HG02759 (cell line): ENCODE data around the gene EIF4B.
"Not testable (repeated sequence)": the region's sequence is repeated elsewhere in the genome, so short reads cannot be mapped to it uniquely, and the experiment has no call there.

ENCODE experiments used
- ATAC-seq: cut with Tn5 transposase; IDR thresholded peaks from one replicate; pipeline ENCODE4 v1.9.1; 2021; ENCODE audit warnings: mild to moderate bottlenecking, moderate library complexity; ENCODE audit not compliant: unreplicated experiment

The EIF4B gene, protein sequence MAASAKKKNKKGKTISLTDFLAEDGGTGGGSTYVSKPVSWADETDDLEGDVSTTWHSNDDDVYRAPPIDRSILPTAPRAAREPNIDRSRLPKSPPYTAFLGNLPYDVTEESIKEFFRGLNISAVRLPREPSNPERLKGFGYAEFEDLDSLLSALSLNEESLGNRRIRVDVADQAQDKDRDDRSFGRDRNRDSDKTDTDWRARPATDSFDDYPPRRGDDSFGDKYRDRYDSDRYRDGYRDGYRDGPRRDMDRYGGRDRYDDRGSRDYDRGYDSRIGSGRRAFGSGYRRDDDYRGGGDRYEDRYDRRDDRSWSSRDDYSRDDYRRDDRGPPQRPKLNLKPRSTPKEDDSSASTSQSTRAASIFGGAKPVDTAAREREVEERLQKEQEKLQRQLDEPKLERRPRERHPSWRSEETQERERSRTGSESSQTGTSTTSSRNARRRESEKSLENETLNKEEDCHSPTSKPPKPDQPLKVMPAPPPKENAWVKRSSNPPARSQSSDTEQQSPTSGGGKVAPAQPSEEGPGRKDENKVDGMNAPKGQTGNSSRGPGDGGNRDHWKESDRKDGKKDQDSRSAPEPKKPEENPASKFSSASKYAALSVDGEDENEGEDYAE

DNA sequence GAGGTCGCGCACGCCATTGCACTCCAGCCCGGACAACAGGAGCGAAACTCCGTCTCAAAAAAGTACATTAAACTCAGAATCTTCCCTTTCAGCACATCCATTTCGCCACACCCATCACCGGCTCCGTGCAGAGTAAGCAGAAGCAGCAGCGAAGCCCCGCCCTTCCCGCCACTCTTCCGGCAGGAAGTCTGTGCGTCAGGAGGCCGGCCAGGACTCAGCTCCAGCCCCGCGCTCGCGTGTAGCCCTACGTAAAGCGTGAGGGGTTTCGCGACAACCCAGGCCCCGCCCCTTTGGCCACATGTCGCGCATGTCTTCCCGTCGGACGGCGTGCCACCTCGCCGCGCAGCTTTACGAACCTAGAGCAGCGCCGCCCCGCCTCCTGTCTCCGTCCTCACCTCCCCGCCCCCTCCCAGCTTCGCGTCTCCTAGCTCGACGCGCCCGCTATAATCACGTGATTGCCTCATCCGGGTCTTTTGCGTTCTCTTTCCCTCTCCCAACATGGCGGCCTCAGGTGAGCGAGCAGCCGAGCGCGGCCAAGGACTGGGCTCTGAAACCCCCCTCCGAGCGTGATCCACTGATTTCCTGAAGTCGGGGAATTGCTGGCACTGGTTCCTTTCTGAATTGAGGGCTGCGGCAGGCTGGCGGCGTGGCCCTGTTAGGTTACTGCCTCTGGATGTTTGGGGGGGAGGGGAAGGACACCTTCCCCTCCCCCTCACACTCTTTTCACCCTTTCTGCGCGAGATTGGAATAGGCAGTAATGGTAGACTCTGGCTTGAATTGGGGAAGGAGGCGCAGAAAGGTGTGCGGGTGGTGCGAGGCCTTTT is at the start of gene EIF4B:
Gene EIF4B, plus strand, starts transcription at position 471 of the 824 bp plus-strand sequence. Its CDS starts 28 bp downstream, at position 499.
- ATAC-seq = peak; percentile 95

DNA sequence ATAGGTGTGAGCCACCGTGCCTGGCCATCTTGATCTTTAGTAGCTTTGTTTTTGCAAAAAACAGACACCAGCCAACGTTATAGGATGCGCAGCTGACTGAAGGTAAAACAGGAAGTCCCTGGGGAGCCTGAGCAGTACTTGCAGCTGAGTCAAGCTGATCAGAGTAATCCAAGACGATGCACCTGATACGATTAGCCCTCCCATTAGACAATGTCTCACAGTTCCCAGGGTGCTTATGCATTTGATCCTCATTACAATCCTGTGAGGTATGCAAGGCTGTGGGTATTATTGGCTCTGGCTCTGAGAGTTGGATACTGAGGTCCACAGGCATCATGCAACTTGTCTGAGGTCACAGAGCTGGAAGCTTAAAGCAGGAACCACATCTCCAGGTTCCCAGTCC is 49.3 kb upstream of the EIF4B start:
- ATAC-seq = no peak

DNA sequence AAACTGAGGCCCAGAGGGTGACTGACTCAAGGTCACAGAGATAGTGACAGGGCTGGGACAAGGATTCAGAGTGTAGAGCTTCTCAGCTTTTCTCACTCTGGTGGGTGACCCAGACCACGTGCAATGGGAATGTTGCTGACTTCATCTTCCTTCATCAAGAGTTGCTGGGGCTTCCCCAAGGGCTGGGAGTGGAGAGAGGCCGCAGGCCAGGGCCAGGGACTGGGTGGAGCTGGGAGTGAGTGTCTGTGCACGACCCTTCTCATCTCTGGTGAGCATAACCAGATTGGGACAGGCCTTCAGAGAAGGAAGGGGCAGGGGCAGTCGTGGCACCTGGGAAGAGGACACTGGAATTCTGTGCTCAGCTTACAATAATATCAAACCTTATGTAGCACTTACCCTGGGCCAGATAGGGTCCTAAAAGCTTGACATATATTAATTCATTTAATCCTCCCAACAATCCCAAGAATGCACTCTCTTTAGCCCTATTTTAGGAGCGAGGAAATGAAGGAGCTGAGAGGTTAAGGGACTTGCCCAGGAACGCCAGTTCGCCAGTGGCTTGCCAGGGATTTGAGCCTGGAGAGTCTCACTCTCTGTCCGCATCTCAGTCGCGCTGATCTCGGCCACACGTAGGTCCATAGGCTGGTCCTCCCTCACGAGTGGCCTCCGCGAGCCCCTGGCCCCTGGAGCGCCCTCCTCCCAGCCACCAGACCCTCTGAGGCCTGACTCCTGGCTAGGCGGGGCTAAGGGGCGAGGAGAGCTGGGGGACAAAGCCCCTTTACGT is 41.5 kb upstream of the EIF4B start:
- no peak for ATAC-seq

DNA sequence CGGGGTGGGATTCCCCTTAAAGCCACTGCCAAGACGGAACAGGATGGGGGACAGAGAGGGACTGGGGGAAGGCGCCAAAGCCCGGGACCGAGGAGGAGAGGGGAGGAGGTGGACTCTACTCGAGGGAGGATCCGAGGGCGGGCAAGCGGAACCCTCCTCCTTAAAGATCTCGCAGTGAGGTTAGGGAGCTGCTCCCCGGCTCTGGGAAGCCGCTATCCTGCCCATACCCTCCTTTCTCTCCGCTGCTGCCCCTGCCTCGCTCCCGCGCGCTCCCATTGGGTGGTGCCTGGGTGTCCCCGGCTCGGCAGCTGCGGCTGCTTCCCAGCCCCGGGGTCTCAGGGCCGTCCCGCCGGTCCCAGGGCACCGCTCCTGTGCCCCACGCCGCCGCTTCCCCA is 40.9 kb upstream of the EIF4B start:
- ATAC-seq = no peak

DNA sequence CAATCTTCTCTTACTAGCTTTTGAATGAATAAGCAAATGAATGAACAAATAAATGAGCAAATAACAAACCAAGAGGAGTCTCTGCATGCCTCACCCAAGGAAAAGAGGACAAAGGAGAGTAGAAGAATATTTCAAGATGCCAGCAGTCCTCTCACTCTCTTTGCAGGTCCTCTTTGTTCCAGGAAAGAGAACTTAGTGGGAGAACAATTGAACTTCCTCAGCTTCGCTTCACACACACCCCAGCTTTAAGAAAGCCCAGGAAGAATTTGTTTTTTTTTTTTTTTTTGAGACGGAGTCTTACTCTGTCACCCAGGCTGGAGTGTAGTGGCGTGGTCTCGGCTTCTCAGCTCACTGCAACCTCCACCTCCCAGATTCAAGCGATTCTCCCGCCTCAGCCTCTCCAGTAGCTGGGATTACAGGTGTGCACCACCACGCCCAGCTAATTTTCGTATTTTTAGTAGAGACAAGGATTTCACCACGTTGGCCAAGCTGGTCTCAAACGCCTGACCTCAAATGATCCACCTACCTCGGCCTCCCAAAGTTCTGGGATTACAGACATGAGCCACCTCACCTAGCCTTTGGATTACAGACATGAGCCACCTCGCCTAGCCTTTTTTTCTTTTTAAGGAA is 37.0 kb upstream of the EIF4B start:
- ATAC-seq = no peak

DNA sequence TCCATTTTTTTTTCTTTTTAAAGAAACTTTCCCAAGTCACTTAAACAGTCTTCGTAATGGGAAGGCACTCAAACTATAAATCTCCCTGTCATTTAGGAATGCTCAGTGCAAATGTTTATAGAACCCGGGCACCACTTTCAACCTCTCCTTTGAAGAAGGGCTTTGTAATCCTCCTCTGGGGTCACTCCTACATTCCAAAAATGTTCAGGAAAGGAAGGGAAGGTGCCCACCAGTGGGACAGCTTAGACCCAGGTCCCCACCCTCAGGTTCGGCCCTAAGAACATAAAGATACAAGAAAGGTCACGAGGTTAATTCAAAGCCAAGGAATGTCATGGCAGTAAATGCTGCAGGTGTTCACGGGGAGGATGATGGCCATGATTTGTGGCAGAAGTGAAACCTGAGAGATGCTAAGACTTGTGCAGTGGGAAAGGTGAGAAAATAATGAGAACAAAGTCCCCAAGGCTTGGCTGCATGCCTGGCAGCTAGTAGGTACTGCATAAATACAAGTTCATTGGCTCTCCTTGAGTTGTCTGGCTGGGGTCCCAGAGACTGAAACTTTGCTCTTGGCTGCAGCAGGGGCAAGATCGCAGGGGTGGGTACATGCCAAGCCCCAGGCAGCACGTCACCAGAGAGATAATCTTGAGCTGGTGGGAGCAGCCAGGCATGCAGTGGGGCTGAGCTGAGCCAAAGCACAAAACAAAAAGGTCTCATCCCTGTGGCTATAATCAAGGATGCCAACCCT is 36.3 kb upstream of the EIF4B start:
- no peak for ATAC-seq

DNA sequence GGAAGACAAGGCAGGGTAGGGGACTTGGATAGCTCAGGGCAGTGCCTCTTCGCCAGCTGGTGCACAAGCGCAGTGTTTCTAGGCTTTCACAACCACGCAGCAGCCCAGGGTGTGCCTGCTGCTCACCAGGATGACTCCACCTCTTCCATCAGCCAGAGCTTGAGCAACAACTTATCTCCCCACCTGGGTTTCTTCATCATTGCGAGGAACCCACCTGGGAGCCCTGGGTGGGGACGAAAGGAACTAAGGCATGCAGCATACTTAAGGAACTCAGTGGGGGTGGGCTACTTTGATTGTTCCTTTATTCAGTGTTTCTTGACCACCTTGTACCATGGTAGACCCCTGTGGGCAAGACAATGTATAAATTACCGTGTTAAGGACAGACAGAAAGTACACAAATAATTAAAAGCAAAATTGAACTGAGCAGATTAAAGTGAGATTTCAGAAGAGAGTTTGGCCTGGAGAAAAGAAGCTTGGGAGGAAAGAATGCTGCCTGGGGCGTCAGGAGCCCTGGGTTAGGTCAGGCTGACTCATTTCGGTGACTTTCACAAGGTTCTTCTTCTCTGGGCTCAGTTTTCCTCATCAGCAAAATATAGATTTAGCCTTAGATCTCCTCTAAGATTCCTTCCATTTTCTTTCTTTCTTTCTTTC is 34.5 kb upstream of the EIF4B start:
- no peak for ATAC-seq

DNA sequence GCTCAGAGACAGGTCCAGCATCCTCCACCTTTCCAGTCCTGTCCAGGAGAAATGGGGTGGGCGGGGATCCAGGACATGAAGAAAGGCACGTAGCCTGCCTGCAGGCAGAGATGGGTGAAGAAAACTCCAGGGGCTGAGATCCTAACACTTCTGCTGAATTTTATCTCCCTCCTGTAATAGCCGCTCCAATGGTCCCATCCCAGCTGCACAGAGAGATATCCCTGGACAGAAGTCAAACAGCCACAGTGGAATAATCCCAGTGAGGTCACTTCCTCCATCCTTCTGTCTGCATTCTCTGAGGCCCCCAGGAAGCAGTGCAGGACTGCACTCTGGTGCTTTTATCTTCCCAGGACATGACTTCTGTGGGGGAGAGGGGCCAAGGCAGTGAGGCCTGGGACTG is 31.1 kb upstream of the EIF4B start:
- ATAC-seq = no peak

DNA sequence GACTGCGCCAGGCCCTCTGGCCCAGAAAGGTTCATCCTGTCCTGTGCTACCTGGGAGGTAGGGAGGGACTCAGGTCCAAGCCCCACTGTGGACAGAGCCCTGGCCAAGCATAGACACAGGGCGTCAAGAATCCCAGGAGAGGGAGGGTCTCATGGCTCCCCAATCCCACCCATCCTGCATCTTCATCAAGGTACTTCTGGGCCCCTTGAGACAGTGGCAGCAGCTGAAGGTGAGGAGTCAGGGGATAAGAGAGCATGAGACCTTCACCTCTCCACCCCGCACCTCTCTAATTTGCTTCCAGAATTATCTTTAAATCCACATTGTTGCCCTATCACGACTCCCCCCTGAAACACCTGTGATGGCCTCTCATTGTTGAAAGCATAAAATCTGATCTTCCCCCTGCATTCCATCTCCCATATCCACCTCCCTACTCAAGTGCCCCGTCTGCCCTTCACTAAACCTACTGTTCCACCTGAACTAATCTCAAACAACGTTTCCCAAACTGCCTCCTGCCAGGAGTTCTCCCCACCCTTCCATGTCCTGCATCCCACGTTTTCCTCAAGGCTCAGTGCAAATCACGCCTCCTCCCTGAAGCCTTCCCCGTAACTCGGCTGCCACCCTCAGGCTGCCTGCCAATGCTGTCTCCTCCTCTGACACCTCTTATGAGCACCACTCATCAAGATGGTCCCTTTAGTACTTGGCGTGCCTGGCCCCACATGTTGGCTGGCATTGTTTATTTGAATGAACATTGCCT is 30.3 kb upstream of the EIF4B start:
- ATAC-seq = no peak

DNA sequence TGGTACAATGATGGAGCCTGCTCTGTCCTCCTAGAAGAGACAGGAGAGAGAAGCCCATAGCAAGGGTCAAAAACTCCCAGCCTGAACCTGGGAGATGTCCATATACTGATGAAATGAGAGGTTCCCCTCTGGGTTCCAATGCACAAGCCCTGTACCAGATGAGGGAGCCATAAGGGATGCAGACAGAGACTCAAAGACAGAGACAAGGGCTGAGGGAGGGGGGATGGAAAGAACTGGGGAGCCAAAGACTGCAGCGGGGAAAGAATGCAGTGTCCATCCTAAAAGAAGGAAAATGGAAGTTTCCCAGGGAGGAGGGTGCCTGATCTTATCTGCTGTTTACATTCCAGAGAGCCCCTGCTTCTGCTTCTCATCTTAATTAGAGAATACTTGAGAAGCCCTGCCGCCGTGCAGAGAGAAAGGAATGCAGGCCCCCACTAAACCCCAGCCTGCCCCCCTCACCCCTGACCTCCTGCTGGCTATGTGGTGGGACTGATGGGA is 29.6 kb upstream of the EIF4B start:
- no peak for ATAC-seq

DNA sequence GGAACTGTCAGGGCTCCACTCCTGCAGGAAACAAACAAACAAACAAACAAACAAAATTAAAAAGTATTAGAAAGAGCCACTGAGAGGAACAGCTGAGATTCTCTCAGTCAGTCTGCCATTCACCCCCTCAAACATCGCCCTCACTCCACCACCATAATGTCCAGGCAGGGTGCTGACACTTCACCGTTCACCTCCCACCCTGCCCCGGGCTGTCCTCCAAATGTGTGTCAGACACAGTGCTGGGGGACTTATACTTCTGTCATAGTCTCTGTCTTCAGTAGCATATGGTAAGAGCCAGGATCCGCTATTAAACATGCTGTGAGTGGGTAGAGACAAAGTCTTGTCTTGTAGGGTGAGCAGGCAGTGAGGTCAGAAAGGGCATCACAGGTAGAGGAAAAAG is 29.1 kb upstream of the EIF4B start:
- ATAC-seq = no peak

DNA sequence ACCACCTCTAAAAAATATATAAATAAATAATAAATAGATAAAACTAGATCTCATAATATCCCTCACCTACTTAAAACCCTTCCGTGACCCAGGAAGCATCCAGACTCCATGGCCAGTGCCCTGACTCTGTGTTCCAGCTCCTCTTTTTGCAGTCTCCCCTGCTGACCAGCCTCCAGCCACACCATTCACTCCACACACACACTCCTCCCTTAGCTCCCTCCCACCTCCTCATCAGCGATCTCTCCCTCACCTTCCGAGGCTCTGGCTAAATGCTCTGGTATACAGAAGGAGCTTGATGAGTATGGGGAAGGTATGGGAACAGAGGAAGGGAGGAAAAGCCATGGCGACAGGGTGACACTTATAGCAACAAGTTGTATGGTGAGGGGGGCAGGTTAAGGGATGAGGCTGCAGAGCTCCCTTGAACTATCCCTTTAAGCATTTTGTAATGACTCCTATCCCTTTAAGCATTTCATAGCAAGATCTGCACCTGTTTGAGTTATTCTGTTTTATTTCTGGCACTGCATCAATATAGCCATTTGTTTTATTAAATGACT is 26.1 kb upstream of the EIF4B start:
- ATAC-seq = no peak

DNA sequence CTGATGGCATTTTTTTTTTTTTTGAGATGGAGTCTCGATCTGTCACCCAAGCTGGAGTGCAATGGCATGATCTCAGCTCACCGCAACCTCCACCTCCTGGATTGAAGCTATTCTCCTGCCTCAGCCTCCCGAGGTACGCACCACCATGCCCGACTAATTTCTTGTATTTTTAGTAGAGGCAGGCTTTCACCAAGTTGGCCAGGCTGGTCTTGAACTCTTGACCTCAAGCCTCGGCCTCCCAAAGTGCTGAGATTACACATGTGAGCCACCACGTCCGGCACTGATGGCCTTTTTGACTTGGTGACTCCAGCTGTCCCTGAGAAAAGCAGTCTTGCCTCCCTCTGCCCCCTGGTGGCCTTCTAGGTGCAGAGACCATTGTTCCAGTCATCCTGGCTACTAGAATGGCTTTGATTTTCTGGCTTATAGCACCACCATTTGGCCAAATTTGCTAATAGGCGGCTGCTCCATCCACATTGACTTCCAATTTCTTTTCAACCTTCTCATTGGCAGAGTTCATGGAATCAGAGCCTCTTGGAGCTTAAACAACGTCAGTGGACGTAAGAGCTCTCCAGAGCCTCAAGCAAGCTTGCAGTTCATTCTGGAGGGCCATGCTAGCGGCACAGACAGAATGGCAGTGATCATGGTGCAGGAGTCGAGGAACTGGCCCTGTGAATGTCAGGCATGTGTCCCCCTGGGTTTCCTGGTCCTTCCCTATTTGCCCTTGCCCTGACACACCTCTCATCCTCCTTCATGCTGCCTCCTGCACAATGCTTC is 25.4 kb upstream of the EIF4B start:
- ATAC-seq = peak; percentile 67

DNA sequence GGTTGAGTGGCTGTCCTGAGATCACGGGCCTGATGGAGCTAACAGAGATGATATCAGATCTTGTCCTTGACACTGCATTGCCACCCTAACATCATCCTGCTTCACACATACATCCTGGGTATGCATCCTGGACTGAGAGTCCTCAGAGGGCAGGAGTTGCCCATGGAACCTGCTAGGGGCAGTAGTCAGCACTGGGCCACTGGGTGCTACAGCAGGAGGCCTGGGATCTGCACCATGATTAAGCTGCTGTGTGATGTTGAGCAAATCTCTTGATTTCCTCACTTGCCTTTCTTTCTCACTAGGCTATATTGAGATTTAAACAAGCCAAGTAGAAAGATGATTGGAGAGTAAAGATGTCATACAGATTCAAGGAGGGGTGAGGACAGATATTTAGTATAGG is 22.1 kb upstream of the EIF4B start:
- ATAC-seq = no peak

DNA sequence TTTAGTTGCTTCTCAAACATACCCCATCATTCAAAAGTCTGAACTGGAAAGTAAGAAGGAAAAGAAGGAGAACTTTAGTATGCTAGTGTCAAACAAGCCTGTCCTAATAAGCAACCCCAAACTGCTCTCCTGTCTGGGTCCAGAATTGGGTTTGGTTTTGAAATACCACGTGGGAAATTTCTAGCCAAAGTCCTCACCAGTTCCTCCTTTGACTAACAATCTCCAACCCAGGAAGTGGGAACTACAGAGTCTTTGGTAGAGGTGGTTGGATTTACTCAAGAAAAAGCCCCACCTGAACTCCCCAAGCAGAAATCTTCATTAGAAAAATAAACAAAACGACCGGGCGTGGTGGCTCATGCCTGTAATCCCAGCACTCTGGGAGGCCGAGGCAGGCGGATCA is 17.4 kb upstream of the EIF4B start:
- no peak for ATAC-seq

DNA sequence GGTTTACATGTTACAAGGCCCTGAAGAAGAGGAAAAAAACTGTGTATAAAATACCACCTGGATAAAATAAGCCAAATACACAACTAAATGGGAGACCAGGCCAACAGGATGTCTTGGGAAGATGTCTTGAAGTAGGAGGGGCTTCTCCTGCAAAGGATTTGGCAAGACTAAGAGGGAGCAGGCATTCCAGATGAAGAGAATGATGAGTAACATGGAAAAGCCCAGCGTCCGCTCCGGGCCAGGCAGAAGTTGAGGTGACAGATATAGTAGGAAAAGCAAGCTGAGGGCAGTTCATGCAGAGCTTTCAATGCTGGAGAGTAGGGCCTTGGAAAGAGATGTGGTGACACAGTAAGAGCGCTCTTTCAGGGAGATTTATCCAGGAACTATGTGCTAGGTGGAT is 16.1 kb upstream of the EIF4B start:
- no peak for ATAC-seq

DNA sequence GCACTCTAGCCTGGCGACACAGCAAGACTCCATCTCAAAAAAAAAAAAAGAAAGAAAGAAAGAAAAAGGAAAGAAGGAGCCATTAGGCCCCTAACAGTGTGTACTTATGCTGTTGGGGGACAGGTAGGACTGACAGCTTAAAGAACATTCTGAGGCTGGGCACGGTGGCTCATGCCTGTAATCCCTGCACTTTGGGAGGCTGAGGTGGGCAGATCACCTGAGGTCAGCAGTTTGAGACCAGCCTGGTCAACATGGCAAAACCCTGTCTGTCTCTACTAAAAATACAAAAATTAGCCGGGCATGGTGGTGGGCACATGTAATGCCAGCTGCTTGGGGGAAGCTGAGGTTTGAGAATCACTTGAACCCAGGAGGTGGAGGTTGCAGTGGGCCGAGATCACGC is 14.0 kb upstream of the EIF4B start:
- ATAC-seq = not testable (repeated sequence)
